IMR-90 (cell line): ENCODE data around the gene PPP1R13B.

Source experiments
- CHD1 ChIP-seq: IDR thresholded peaks from 2 replicates; pipeline ENCODE4 v1.6.1; 2012; ENCODE audit warnings: low read depth, low read length, improper control_type of control experiment
- MAFK ChIP-seq: IDR thresholded peaks from 2 replicates; pipeline ENCODE4 v1.6.1; 2012; ENCODE audit warnings: low read depth, low read length, improper control_type of control experiment
- MAZ ChIP-seq: IDR thresholded peaks from 2 replicates; pipeline ENCODE4 v1.6.1; 2012; ENCODE audit warnings: low read depth, mild to moderate bottlenecking, low read length, improper control_type of control experiment, moderate library complexity, borderline replicate concordance
- MXI1 ChIP-seq: IDR thresholded peaks from 2 replicates; pipeline ENCODE4 v1.6.1; 2012; ENCODE audit warnings: low read depth, mild to moderate bottlenecking, low read length, moderate library complexity, borderline replicate concordance
- POLR2A ChIP-seq: IDR thresholded peaks from 2 replicates; pipeline ENCODE4 v1.6.1; 2012; ENCODE audit warnings: mild to moderate bottlenecking, low read depth, low read length
- TF ChIP-seq, protein P1 (sequence below): fragments of 150-350 bp; IDR thresholded peaks from 2 replicates; pipeline ENCODE4 v1.6.1; 2017; ENCODE audit warnings: mild to moderate bottlenecking, antibody characterized with exemption, low read length, low read depth
- TF ChIP-seq, protein P2 (sequence below): conservative IDR thresholded peaks from 2 replicates; pipeline ENCODE4 v1.5.1; 2012; ENCODE audit warnings: mild to moderate bottlenecking, low read depth, low read length, improper control_type of control experiment

DNA sequence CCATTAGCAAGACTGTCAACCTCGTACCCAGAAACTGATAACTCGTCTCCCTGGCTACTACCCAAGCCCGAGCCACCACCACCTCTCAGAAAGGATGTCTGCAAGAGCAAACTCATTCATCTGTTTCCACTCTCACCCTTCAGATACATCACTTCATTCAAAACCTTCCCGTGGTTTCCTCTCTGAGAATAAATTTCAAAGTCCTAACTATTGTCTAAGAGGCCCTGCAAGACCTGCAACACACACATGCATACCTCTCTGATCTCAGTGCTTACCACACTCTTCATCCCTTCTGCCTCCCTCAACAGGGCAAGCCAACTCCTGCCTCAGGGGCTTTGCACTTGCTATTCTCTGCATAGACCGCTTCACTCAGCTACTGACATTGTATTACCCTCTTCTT lies 40.6 kb downstream of the PPP1R13B start:
- no peak for TF ChIP-seq POLR2A
- TF ChIP-seq, protein P1, sequence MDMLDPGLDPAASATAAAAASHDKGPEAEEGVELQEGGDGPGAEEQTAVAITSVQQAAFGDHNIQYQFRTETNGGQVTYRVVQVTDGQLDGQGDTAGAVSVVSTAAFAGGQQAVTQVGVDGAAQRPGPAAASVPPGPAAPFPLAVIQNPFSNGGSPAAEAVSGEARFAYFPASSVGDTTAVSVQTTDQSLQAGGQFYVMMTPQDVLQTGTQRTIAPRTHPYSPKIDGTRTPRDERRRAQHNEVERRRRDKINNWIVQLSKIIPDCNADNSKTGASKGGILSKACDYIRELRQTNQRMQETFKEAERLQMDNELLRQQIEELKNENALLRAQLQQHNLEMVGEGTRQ = no peak
- TF ChIP-seq, protein P2, sequence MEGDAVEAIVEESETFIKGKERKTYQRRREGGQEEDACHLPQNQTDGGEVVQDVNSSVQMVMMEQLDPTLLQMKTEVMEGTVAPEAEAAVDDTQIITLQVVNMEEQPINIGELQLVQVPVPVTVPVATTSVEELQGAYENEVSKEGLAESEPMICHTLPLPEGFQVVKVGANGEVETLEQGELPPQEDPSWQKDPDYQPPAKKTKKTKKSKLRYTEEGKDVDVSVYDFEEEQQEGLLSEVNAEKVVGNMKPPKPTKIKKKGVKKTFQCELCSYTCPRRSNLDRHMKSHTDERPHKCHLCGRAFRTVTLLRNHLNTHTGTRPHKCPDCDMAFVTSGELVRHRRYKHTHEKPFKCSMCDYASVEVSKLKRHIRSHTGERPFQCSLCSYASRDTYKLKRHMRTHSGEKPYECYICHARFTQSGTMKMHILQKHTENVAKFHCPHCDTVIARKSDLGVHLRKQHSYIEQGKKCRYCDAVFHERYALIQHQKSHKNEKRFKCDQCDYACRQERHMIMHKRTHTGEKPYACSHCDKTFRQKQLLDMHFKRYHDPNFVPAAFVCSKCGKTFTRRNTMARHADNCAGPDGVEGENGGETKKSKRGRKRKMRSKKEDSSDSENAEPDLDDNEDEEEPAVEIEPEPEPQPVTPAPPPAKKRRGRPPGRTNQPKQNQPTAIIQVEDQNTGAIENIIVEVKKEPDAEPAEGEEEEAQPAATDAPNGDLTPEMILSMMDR = no peak
- no peak for TF ChIP-seq MAZ
- TF ChIP-seq CHD1 = no peak
- no peak for TF ChIP-seq MXI1
- TF ChIP-seq MAFK = no peak
